Gastroesophageal sphincter (tissue), 4 donors: ENCODE data around the gene MARCO. TPM values are rescaled to one million over a fixed set of nuclear protein-coding genes. Genes with fewer than 3 reads are reported as not detected.
"Not testable (repeated sequence)": the region's sequence is repeated elsewhere in the genome, so short reads cannot be mapped to it uniquely, and the experiment has no call there.

Source experiments
- ATAC-seq: fragments of 150-250 bp; one replicate; pipeline ENCODE4 v1.9.1; 2016; ENCODE audit warnings: mild to moderate bottlenecking, moderate library complexity
- H3K27ac ChIP-seq, 4 donors: fragments of 200-600 bp; sonication (generic) in 3 of 4; 1 replicate in 3 of 4; 2 replicates in 1 of 4; pipeline ENCODE4 v1.5.1; 2016 to 2019
- H3K27me3 ChIP-seq: fragments of 200-600 bp; sonication (generic); one replicate; pipeline ENCODE4 v1.5.1; 2019
- H3K36me3 ChIP-seq, 2 donors: fragments of 200-600 bp; sonication (generic); one replicate each; pipeline ENCODE4 v1.5.1; 2019; ENCODE audit warnings: control low read depth in 1 of 2
- H3K4me1 ChIP-seq, 3 donors: fragments of 200-600 bp; sonication (generic); 1 replicate in 2 of 3; 2 replicates in 1 of 3; pipeline ENCODE4 v1.5.1; 2016 to 2019; ENCODE audit warnings: control low read depth in 2 of 3
- H3K4me3 ChIP-seq, 2 donors: fragments of 200-600 bp; sonication (generic); one replicate each; pipeline ENCODE4 v1.5.1; 2019; ENCODE audit warnings: mild to moderate bottlenecking in 1 of 2, moderate library complexity in 1 of 2
- H3K9me3 ChIP-seq, 3 donors: fragments of 200-600 bp; sonication (generic); one replicate each; pipeline ENCODE4 v1.5.1; 2017 to 2019; ENCODE audit warnings: control low read depth in 2 of 3
- EP300 ChIP-seq: sonication (generic); formaldehyde crosslinking; IDR thresholded peaks from one replicate; pipeline ENCODE4 v1.6.1; 2017; ENCODE audit warnings: antibody characterized with exemption, mild to moderate bottlenecking
- POLR2A ChIP-seq, 2 donors: fragments of 450-650 bp; IDR thresholded peaks; one replicate each; pipeline ENCODE4 v1.6.1; 2017; ENCODE audit warnings: antibody characterized with exemption in 2 of 2, mild to moderate bottlenecking in 2 of 2, moderate library complexity in 1 of 2
- POLR2AphosphoS5 ChIP-seq: sonication (generic); formaldehyde crosslinking; IDR thresholded peaks from one replicate; pipeline ENCODE4 v1.6.1; 2017; ENCODE audit warnings: antibody characterized with exemption
- WGBS, 2 donors: methylation state at CpG; one replicate each; pipeline ENCODE4 v1.1.5; 2018; ENCODE audit warnings: low coverage in 1 of 2; 5-methylcytosine and 5-hydroxymethylcytosine counted together
- total RNA-seq, 4 donors: library from RNA; depleted of rRNA; stranded (reverse); fragments of >200 nt; gene quantifications; one replicate each; pipeline ENCODE4 v1.1.0, GENCODE V29; 2016
- TF ChIP-seq, protein P1 (sequence below), 4 experiments: fragments of 200-600 bp in 2 of 4; fragments of 450-650 bp in 2 of 4; sonication (generic) in 1 of 4; IDR thresholded peaks; one replicate each; pipeline ENCODE4 v1.5.1; 2017 to 2019; ENCODE audit warnings: antibody characterized with exemption in 4 of 4, mild to moderate bottlenecking in 2 of 4, moderate library complexity in 2 of 4

The MARCO gene
- total RNA-seq, 4 donors from 2014 or later = 1.9 to 56.1 (median 24.0) TPM

DNA sequence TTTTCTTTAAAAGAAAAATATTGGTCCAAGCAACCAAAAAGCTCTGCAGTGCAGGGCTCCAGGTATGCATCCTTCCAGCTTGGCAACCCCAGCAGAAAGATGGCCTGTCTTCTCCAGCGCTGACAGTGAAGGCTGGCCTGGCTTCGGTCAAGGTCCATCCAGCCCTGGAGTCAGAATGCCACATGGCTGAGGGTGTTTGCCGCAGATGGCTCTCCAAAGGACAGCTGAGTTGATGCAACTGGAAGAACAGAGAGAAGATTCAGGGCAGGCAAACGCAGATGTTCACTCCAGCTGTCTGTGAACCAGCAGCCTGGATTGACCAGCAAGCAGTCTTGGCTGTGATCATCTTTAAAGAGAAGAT is 51.4 kb downstream of the MARCO start:
- 60 to 100% methylated on average over 1 of the region's 4 CpGs for WGBS, 2 donors
- no peak overlapping the region for H3K4me3 ChIP-seq
- no peaks in the 10 kb centered on the region for H3K36me3 ChIP-seq
- no peaks in the 10 kb centered on the region for H3K4me1 ChIP-seq
- H3K9me3 ChIP-seq = no peaks in the 10 kb centered on the region
- H3K27ac ChIP-seq = no peak overlapping the region
- TF ChIP-seq, protein P1, sequence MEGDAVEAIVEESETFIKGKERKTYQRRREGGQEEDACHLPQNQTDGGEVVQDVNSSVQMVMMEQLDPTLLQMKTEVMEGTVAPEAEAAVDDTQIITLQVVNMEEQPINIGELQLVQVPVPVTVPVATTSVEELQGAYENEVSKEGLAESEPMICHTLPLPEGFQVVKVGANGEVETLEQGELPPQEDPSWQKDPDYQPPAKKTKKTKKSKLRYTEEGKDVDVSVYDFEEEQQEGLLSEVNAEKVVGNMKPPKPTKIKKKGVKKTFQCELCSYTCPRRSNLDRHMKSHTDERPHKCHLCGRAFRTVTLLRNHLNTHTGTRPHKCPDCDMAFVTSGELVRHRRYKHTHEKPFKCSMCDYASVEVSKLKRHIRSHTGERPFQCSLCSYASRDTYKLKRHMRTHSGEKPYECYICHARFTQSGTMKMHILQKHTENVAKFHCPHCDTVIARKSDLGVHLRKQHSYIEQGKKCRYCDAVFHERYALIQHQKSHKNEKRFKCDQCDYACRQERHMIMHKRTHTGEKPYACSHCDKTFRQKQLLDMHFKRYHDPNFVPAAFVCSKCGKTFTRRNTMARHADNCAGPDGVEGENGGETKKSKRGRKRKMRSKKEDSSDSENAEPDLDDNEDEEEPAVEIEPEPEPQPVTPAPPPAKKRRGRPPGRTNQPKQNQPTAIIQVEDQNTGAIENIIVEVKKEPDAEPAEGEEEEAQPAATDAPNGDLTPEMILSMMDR (IDR thresholded peaks at IDR 0.05) = no peak
- TF ChIP-seq POLR2AphosphoS5 (no peak), EP300 (no peak), POLR2A (IDR thresholded peaks at IDR 0.05) (no peak)
- no peak for ATAC-seq
- peaks cover 24% of the 10 kb centered on the region for H3K27me3 ChIP-seq

DNA sequence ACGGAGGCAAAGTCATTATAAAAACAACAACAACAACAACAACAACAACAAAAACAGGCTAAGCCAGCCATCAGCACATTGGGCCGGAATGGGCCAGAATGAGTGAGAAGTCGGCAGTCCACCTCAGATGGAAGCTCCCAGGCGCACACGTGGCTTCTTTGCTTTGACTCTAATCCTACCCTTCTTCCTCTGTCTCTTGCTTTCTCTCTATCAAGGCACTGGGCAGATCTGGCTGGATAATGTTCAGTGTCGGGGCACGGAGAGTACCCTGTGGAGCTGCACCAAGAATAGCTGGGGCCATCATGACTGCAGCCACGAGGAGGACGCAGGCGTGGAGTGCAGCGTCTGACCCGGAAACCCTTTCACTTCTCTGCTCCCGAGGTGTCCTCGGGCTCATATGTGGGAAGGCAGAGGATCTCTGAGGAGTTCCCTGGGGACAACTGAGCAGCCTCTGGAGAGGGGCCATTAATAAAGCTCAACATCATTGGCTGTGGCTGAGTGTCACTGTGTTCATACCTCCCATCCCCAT is 52.2 kb downstream of the MARCO start:
- TF ChIP-seq POLR2A (IDR thresholded peaks at IDR 0.05) (no peak), EP300 (no peak)
- H3K4me3 ChIP-seq = no peak overlapping the region
- H3K27ac ChIP-seq = no peak overlapping the region

DNA sequence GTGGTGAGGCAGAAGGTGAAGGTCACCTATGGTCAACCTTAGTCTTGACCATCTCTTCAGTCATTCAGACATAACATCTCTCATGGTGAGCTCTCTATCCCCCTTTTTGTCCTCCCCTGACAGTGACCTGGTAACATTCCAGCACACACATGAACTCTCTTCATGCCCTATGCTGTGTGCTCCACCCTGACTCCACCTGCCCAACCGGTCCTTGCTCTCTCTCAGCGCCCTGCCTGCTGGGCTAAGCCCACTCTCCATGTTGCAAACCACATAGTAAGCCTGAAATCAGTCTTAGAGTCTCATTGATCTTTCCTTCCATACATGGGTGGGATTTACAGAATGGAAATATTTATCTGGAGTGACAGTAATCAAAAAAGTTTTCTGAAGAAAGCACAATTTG is 52.8 kb downstream of the MARCO start:
- no peak overlapping the region for H3K4me3 ChIP-seq
- H3K27ac ChIP-seq = no peak overlapping the region
- no peaks in the 10 kb centered on the region for H3K4me1 ChIP-seq
- no peak for ATAC-seq
- H3K27me3 ChIP-seq = peaks cover 17% of the 10 kb centered on the region
- WGBS, 2 donors = 67 to 80% methylated on average over 1 to 2 of the region's 2 CpGs
- TF ChIP-seq POLR2AphosphoS5 (no peak), EP300 (no peak), POLR2A (IDR thresholded peaks at IDR 0.05) (no peak)
- TF ChIP-seq, protein P1 (IDR thresholded peaks at IDR 0.05) = no peak
- no peaks in the 10 kb centered on the region for H3K36me3 ChIP-seq
- H3K9me3 ChIP-seq = no peaks in the 10 kb centered on the region

More for the DNA sequence above, 52.2 kb downstream of the MARCO start:
- H3K9me3 ChIP-seq = no peaks in the 10 kb centered on the region
- no peak for ATAC-seq
- H3K4me1 ChIP-seq = no peaks in the 10 kb centered on the region
- H3K27me3 ChIP-seq = peaks cover 23% of the 10 kb centered on the region
- WGBS, 2 donors = 57 to 75% methylated on average over 2 to 10 of the region's 14 CpGs
- H3K36me3 ChIP-seq = no peaks in the 10 kb centered on the region

DNA sequence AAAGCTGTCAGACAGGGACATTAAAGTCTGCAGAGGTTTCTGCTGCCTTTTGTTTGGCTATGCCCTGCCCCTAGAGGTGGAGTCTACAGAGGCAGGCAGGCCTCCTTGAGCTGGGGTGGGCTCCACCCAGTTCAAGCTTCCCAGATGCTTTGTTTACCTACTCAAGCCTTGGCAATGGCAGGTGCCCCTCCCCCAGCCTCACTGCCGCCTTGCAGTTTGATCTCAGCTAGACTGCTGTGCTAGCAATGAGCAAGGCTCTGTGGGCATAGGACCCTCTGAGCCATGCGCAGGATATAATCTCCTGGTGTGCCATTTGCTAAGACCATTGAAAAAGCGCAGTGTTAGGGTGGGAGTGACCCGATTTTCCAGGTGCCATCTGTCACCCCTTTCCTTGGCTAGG is 61.9 kb downstream of the MARCO start:
- not testable (repeated sequence) for ATAC-seq

DNA sequence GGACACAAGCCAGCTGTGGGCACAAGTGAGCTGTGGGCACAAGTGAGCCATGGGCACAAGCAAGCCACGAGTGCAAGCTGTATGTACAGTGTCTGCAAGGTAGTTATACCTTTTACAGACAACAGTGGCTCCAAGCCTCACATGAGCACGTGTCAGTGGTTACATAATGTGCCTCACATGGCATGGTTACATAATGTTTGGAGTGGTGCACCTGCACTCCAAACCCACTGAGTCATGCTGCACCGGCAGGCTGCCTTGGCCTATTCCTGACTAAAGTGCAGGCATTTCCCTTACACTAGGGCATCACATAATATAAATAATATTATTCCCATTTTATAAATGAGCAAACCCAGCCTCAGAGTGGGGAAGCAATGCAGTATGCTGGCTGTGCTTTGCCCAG is 62.6 kb downstream of the MARCO start:
- TF ChIP-seq, protein P1 (IDR thresholded peaks at IDR 0.05) = no peak
- TF ChIP-seq EP300 (no peak), POLR2A (IDR thresholded peaks at IDR 0.05) (no peak), POLR2AphosphoS5 (no peak)
- H3K27me3 ChIP-seq = peaks cover 25% of the 10 kb centered on the region
- no peak for ATAC-seq
- H3K9me3 ChIP-seq = peaks cover 0 to 12% (median 0%) of the 10 kb centered on the region in 3 donors
- H3K4me1 ChIP-seq = no peaks in the 10 kb centered on the region
- no peak overlapping the region for H3K27ac ChIP-seq
- H3K4me3 ChIP-seq = no peak overlapping the region
- H3K36me3 ChIP-seq = no peaks in the 10 kb centered on the region
- 67 to 83% methylated on average over 1 to 3 of the region's 3 CpGs for WGBS, 2 donors

More for the DNA sequence above, 61.9 kb downstream of the MARCO start:
- no CpG with 5 or more reads among the region's 4 CpGs for WGBS, 2 donors
- not testable (repeated sequence) for H3K4me3 ChIP-seq, H3K4me1 ChIP-seq, H3K27ac ChIP-seq, H3K36me3 ChIP-seq
- Histone ChIP-seq H3K9me3 (peaks cover 0 to 12% (median 0%) of the 10 kb centered on the region in 3 donors), H3K27me3 (peaks cover 17% of the 10 kb centered on the region)

DNA sequence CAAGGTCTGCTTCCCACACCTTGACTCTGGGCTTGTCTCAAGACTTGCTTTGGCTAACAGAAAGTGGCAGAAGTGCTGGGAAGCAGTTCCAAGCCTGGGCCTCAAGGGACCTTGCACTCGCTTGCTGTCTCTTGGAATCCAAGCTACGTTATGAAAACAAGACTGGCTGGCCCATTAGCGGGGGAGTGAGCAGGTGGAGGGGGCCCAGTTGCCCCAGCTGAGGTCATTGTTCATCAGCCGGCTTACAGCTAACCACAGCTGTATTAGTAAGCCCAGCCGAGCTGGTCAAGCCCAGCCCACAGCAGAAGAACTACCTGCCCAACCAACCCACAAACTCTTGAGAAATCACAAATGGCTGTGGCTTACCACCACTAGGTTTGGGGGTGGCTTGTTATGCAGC is 63.1 kb downstream of the MARCO start:
- no peak overlapping the region for H3K27ac ChIP-seq
- H3K36me3 ChIP-seq = no peaks in the 10 kb centered on the region
- ATAC-seq = no peak
- TF ChIP-seq, protein P1 (IDR thresholded peaks at IDR 0.05) = no peak
- TF ChIP-seq POLR2AphosphoS5 (no peak), POLR2A (IDR thresholded peaks at IDR 0.05) (no peak), EP300 (no peak)
- peaks cover 0 to 12% (median 0%) of the 10 kb centered on the region in 3 donors for H3K9me3 ChIP-seq
- WGBS, 2 donors = 33% methylated on average over 1 of the region's 5 CpGs; no CpG with 5 or more reads in 1 of the 2 donors
- peaks cover 29% of the 10 kb centered on the region for H3K27me3 ChIP-seq
- no peak overlapping the region for H3K4me3 ChIP-seq
- H3K4me1 ChIP-seq = no peaks in the 10 kb centered on the region
